Astrocyte (in vitro differentiated cells and primary cell): ENCODE data around the gene MORC1.

Source experiments
- EZH2 ChIP-seq: IDR thresholded peaks from 2 replicates; pipeline ENCODE4 v1.6.1; 2012; ENCODE audit warnings: mild to moderate bottlenecking, low read length, inconsistent platforms; ENCODE audit not compliant: insufficient read depth
- TF ChIP-seq, protein P1 (sequence below): IDR thresholded peaks from 2 replicates; pipeline ENCODE4 v1.5.1; 2011; ENCODE audit warnings: low read depth, mild to moderate bottlenecking, inconsistent platforms, low read length, moderate library complexity; ENCODE audit not compliant: insufficient read depth

DNA sequence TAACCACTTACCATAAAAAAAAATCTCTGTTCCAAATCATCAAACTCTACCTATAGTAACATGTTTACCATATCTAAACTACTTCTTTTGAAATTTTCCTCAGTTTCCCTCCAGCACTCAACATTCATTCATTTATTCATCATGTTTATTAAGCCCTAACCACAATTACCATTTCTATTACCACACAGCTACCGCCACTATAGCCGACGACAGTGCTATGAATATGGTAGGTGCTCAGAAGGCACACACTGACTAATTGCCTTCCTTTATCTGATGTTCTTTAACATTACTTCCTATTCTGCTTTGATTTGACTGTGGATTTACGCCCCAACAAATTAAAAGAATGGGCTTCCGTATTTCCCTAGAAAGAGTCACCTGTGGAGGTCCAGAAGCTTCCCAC is 208.1 kb downstream of the MORC1 start:
- TF ChIP-seq, protein P1, sequence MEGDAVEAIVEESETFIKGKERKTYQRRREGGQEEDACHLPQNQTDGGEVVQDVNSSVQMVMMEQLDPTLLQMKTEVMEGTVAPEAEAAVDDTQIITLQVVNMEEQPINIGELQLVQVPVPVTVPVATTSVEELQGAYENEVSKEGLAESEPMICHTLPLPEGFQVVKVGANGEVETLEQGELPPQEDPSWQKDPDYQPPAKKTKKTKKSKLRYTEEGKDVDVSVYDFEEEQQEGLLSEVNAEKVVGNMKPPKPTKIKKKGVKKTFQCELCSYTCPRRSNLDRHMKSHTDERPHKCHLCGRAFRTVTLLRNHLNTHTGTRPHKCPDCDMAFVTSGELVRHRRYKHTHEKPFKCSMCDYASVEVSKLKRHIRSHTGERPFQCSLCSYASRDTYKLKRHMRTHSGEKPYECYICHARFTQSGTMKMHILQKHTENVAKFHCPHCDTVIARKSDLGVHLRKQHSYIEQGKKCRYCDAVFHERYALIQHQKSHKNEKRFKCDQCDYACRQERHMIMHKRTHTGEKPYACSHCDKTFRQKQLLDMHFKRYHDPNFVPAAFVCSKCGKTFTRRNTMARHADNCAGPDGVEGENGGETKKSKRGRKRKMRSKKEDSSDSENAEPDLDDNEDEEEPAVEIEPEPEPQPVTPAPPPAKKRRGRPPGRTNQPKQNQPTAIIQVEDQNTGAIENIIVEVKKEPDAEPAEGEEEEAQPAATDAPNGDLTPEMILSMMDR: no peak
- TF ChIP-seq EZH2: no peak
